GM12878 (cell line): Measurements from ENCODE around the gene FAM3B. TPM values are rescaled to one million over a fixed set of nuclear protein-coding genes. Genes with fewer than 3 reads are reported as not detected.

Source experiments
- ATAC-seq: fragments of 200-7000 bp; cut with Tn5 transposase; 3 replicates; pipeline ENCODE4 v1.9.1; 2020; ENCODE audit warnings: mild to moderate bottlenecking, moderate library complexity
- BruUV-seq: library from RNA; stranded (reverse); fragments of 400-500 nt; replicated peaks from 2 replicates; lab custom pipeline; 2021; lab: Mats Ljungman, UMichigan
- CTCF ChIA-PET: fragments of 300-600 bp; sonication (Branson Sonifier 250); formaldehyde crosslinking; extraction: SDS; loops from one replicate; lab custom pipeline; 2021; ENCODE audit warnings: inconsistent platforms; lab: Yijun Ruan, JAX
- POLR2A ChIA-PET: fragments of 350-600 bp; formaldehyde crosslinking; extraction: SDS; loops from one replicate; lab custom pipeline; 2021; ENCODE audit warnings: inconsistent platforms; lab: Charles Lee
- RAD21 ChIA-PET: fragments of 300-600 bp; sonication (Branson Sonifier 250); formaldehyde crosslinking; loops from one replicate; lab custom pipeline; 2023; ENCODE audit warnings: antibody characterized with exemption; ENCODE audit not compliant: unreplicated experiment; lab: Charles Lee
- SMC1A ChIA-PET: fragments of 300-600 bp; sonication (Branson Sonifier 250); formaldehyde crosslinking; loops from one replicate; lab custom pipeline; 2023; ENCODE audit not compliant: unreplicated experiment, uncharacterized antibody; lab: Charles Lee
- DNase-seq: peaks from one replicate; pipeline ENCODE4 v3.0.0-alpha.2; 2011; ENCODE audit warnings: low read depth, low spot score
- FAIRE-seq: peaks from 3 replicates; lab custom pipeline; 2011; peaks lifted over from hg19 to GRCh38; lab: Jason Lieb, UNC
- H2AFZ ChIP-seq: 2 replicates; pipeline ENCODE4 v1.6.0; 2011; ENCODE audit warnings: low read depth, low read length, control low read depth; ENCODE audit not compliant: control insufficient read depth
- H3K27ac ChIP-seq: 2 replicates; pipeline ENCODE4 v1.5.1; 2011; ENCODE audit warnings: control low read depth; ENCODE audit not compliant: control insufficient read depth, insufficient read depth
- H3K27me3 ChIP-seq, 2 experiments: replicated peaks in 1 of 2; 2 replicates each; pipeline versions ENCODE4 v1.6.0 to v1.6.1; 2011; ENCODE audit warnings: low read length in 1 of 2; ENCODE audit not compliant: control insufficient read depth in 2 of 2, insufficient read depth in 2 of 2
- H3K36me3 ChIP-seq, 2 experiments: 2 replicates each; pipeline ENCODE4 v1.5.1; 2011; ENCODE audit warnings: low read length in 1 of 2; ENCODE audit not compliant: control insufficient read depth in 2 of 2, insufficient read depth in 2 of 2
- H3K4me1 ChIP-seq: 2 replicates; pipeline ENCODE4 v1.6.1; 2011; ENCODE audit warnings: mild to moderate bottlenecking, low read length, moderate library complexity, mixed read lengths; ENCODE audit not compliant: control insufficient read depth, insufficient read depth
- H3K4me2 ChIP-seq: 2 replicates; pipeline ENCODE4 v1.6.0; 2011; ENCODE audit warnings: control low read depth; ENCODE audit not compliant: control insufficient read depth, insufficient read depth
- H3K4me3 ChIP-seq: fragments of 200-600 bp; sonication (generic); 2 replicates; pipeline ENCODE4 v1.5.1; 2016
- H3K79me2 ChIP-seq: 2 replicates; pipeline ENCODE4 v1.6.0; 2011; ENCODE audit warnings: low read length; ENCODE audit not compliant: control insufficient read depth, insufficient read depth
- H3K9ac ChIP-seq: 2 replicates; pipeline ENCODE4 v1.8.0; 2011; ENCODE audit warnings: low read length, control low read depth, mixed read lengths; ENCODE audit not compliant: control insufficient read depth, insufficient read depth
- H3K9me3 ChIP-seq: replicated peaks from 3 replicates; pipeline ENCODE4 v1.5.1; 2011; ENCODE audit warnings: mild to moderate bottlenecking, low read length; ENCODE audit not compliant: control insufficient read depth, insufficient read depth
- H4K20me1 ChIP-seq: 2 replicates; pipeline ENCODE4 v1.6.0; 2011; ENCODE audit not compliant: control insufficient read depth, insufficient read depth
- CEBPB ChIP-seq, 2 experiments: fragments of 150-350 bp in 1 of 2; IDR thresholded peaks; 2 replicates each; pipeline ENCODE4 v1.6.1; 2012 to 2014; ENCODE audit warnings: low read depth in 2 of 2, low read length in 2 of 2, borderline replicate concordance in 1 of 2, inconsistent platforms in 1 of 2
- DPF2 ChIP-seq: fragments of 450-650 bp; IDR thresholded peaks from 2 replicates; pipeline ENCODE4 v1.6.1; 2017; ENCODE audit warnings: mild to moderate bottlenecking
- EZH2 ChIP-seq: IDR thresholded peaks from 2 replicates; pipeline ENCODE4 v1.6.1; 2012; ENCODE audit warnings: low read depth, mild to moderate bottlenecking, control low read depth, inconsistent platforms, low read length, borderline replicate concordance; ENCODE audit not compliant: control insufficient read depth
- IRF4 ChIP-seq: IDR thresholded peaks from 2 replicates; pipeline ENCODE4 v1.6.1; 2011; ENCODE audit warnings: low read depth, low read length
- MEF2A ChIP-seq: IDR thresholded peaks from 2 replicates; pipeline ENCODE4 v1.6.1; 2011; ENCODE audit warnings: low read depth, mild to moderate bottlenecking, low read length, moderate library complexity; ENCODE audit not compliant: insufficient read depth
- NR2C1 ChIP-seq: fragments of 450-650 bp; IDR thresholded peaks from 2 replicates; pipeline ENCODE4 v1.6.1; 2017; ENCODE audit warnings: antibody characterized with exemption, mild to moderate bottlenecking, moderate library complexity
- NRF1 ChIP-seq: conservative IDR thresholded peaks from 2 replicates; pipeline ENCODE4 v1.6.1; 2011; ENCODE audit warnings: mild to moderate bottlenecking, low read depth, low read length, improper control_type of control experiment
- PAX5 ChIP-seq: IDR thresholded peaks from 2 replicates; pipeline ENCODE4 v1.6.1; 2011; ENCODE audit warnings: low read depth, low read length, borderline replicate concordance
- POLR2AphosphoS2 ChIP-seq: IDR thresholded peaks from 2 replicates; pipeline ENCODE4 v1.6.1; 2011; ENCODE audit warnings: low read depth, mild to moderate bottlenecking, low read length, improper control_type of control experiment, moderate library complexity
- RELA ChIP-seq: fragments of 450-650 bp; IDR thresholded peaks from 2 replicates; pipeline ENCODE4 v1.8.0; 2014; ENCODE audit warnings: borderline replicate concordance; ENCODE audit not compliant: partially characterized antibody
- SMC3 ChIP-seq: IDR thresholded peaks from 2 replicates; pipeline ENCODE4 v1.6.1; 2011; ENCODE audit warnings: low read length, improper control_type of control experiment, borderline replicate concordance
- STAT3 ChIP-seq: IDR thresholded peaks from 2 replicates; pipeline ENCODE4 v1.6.1; 2011; ENCODE audit warnings: low read depth, low read length, improper control_type of control experiment
- SUZ12 ChIP-seq: fragments of 200-600 bp; sonication (generic); IDR thresholded peaks from one replicate; pipeline ENCODE4 v1.6.1; 2018; ENCODE audit warnings: antibody characterized with exemption, mild to moderate bottlenecking; ENCODE audit not compliant: unreplicated experiment
- TCF3 ChIP-seq: IDR thresholded peaks from 2 replicates; pipeline ENCODE4 v1.6.1; 2012; ENCODE audit warnings: low read depth, mild to moderate bottlenecking, low read length, borderline replicate concordance; ENCODE audit not compliant: insufficient read depth
- ZNF217 ChIP-seq: fragments of 450-650 bp; IDR thresholded peaks from 2 replicates; pipeline ENCODE4 v1.6.1; 2017; ENCODE audit warnings: antibody characterized with exemption, mild to moderate bottlenecking
- WGBS: methylation state at CpG from one replicate; pipeline ENCODE4 v1.1.6; 2016; ENCODE audit warnings: low lambda C conversion rate; ENCODE audit not compliant: insufficient replicate concordance, insufficient coverage; ENCODE audit errors: missing lambda C conversion rate; 5-methylcytosine and 5-hydroxymethylcytosine counted together
- in situ Hi-C: fragments of 300-500 bp; cut with MboI; formaldehyde crosslinking; loops from 9 replicates; pipeline ENCODE4 v1.14.3; 2018; ENCODE audit warnings: mixed read lengths
- intact Hi-C: fragments of 100-400 bp; cut with micrococcal nuclease; formaldehyde crosslinking; loops from one replicate; pipeline ENCODE4 v1.14.2; 2022; ENCODE audit not compliant: unreplicated experiment
- polyA plus RNA-seq, 11 experiments: library from polyadenylated mRNA; depleted of rRNA in 4 of 11; unstranded in 6 of 11; stranded (reverse) in 5 of 11; fragments of >200 nt; fragmentation: Nextera tagmentation in 4 of 11; fragmentation: Illumina TruSeq in 1 of 11; extraction: Ambion mirVana in 4 of 11; extraction: Trizol in 1 of 11; gene quantifications; 1 replicate in 1 of 11; 2 replicates in 10 of 11; pipeline versions ENCODE4 v1.2.1 to v1.2.3, GENCODE V29; 2011 to 2016; ENCODE audit warnings: inconsistent platforms in 2 of 11, missing spikeins in 2 of 11, low read depth in 1 of 11
- total RNA-seq, 4 experiments: library from RNA; depleted of rRNA in 3 of 4; stranded (reverse); fragments of >200 nt in 3 of 4; fragmentation: Illumina TruSeq in 1 of 4; extraction: Trizol in 1 of 4; gene quantifications; 2 replicates each; pipeline versions ENCODE4 v1.2.1 to v1.2.3, GENCODE V29; 2013 to 2021
- TF ChIP-seq, protein P1 (sequence below): fragments of 150-350 bp; IDR thresholded peaks from 2 replicates; pipeline ENCODE4 v1.6.1; 2014; ENCODE audit warnings: mild to moderate bottlenecking, low read depth, low read length
- TF ChIP-seq, protein P2 (sequence below): IDR thresholded peaks from 2 replicates; pipeline ENCODE4 v1.6.1; 2012; ENCODE audit warnings: low read depth, low read length, improper control_type of control experiment

Gene FAM3B
- total and polyA plus RNA-seq, 10 of the 15 experiments (the other 5 are each of a cell fraction or from before 2014, with no cell fraction given), result 0.12 TPM; not detected in 9

DNA sequence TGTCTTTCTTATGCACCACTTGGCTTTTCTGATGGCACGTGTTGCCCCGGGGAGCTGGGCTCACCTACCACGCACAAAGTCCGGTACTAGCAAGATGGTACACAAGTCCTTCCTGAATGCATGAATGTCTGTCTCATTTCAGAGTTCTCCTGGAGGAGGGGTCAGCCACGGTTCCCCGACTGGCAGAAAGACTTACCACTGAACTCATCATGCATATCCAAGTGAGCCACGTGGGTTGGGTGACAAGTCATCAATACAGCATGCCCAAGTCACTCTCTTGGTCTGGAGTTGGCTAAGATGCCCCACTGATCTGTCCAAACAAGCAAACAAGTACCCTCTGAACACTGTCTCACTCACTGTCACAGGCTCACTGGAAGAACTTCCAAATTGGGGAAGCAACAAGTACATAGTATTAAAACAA, 80.9 kb downstream of the FAM3B start:
- Histone ChIP-seq H3K79me2 (no peaks in the 10 kb centered on the region), H3K9me3 (no peaks in the 10 kb centered on the region), H2AFZ (no peak overlapping the region), H3K27ac (no peak overlapping the region), H3K36me3 (peaks cover 12 to 40% of the 10 kb centered on the region in 2 experiments; a peak in 3 of 4 replicates)
- ChIA-PET RAD21 (no interaction called here), POLR2A (no interaction called here)
- TF ChIP-seq MEF2A, result no peak
- TF ChIP-seq PAX5, result 0 out of 2 replicates have a peak, but pooled peaks have one; percentile 36
- TF ChIP-seq, all 136 proteins: peak for 1
- WGBS, result 15% methylated on average over 7 of the region's 7 CpGs
- ChIA-PET SMC1A (interaction anchor here (1.7 kb wide), 1 partner anchor 27 kb away, joined by 6 read pairs; no protein-coding TSS in a partner anchor), CTCF (interaction anchor here (1.3 kb wide), 1 partner anchor 21 kb away, joined by 4 read pairs; no protein-coding TSS in a partner anchor)
- peak; percentile 58 for ATAC-seq
- in situ Hi-C loops, result no loop called here
- H3K4me2 ChIP-seq, result no peak overlapping the region
- FAIRE-seq, result no peak
- H4K20me1 ChIP-seq, result no peaks in the 10 kb centered on the region
- no peak overlapping the region for H3K4me3 ChIP-seq
- BruUV-seq, result no TSS peak
- H3K9ac ChIP-seq, result no peak overlapping the region
- intact Hi-C loops, result no loop called here
- no peaks in the 10 kb centered on the region for H3K27me3 ChIP-seq
- DNase-seq, result no peak
- no peaks in the 10 kb centered on the region; the same call in 1 of the 2 replicates for H3K4me1 ChIP-seq

- ChIA-PET CTCF (interaction anchor here (1.3 kb wide), 1 partner anchor 20 kb away, joined by 4 read pairs; no protein-coding TSS in a partner anchor), SMC1A (interaction anchor here (1.7 kb wide), 1 partner anchor 28 kb away, joined by 6 read pairs; no protein-coding TSS in a partner anchor), RAD21 (no interaction called here), POLR2A (no interaction called here)
- H3K79me2 ChIP-seq, result no peaks in the 10 kb centered on the region
- FAIRE-seq (no peak), ATAC-seq (no peak), DNase-seq (no peak)
- intact Hi-C loops, result no loop called here
- H3K4me3 ChIP-seq, result no peak overlapping the region
- no peak overlapping the region for H2AFZ ChIP-seq
- peaks cover 13 to 40% of the 10 kb centered on the region in 2 experiments; a peak in 3 of 4 replicates for H3K36me3 ChIP-seq
- H4K20me1 ChIP-seq, result no peaks in the 10 kb centered on the region
- no peak overlapping the region for H3K9ac ChIP-seq
- H3K27me3 ChIP-seq, result no peaks in the 10 kb centered on the region
- 95% methylated on average over 4 of the region's 4 CpGs for WGBS
- H3K9me3 ChIP-seq, result no peaks in the 10 kb centered on the region
- H3K27ac ChIP-seq, result no peak overlapping the region
- H3K4me1 ChIP-seq, result no peaks in the 10 kb centered on the region; the same call in 1 of the 2 replicates
- no peak overlapping the region for H3K4me2 ChIP-seq
- in situ Hi-C loops, result no loop called here
- no peak for TF ChIP-seq NR2C1
- no peak for TF ChIP-seq NRF1
- no peak for TF ChIP-seq RELA
- no peak for TF ChIP-seq CEBPB (IDR thresholded peaks at IDR 0.05; ENCODE audit: borderline replicate concordance in 1 of 2, low read depth in 2 of 2, low read length in 2 of 2)
- TF ChIP-seq POLR2AphosphoS2, result no peak
- TF ChIP-seq, protein P1, sequence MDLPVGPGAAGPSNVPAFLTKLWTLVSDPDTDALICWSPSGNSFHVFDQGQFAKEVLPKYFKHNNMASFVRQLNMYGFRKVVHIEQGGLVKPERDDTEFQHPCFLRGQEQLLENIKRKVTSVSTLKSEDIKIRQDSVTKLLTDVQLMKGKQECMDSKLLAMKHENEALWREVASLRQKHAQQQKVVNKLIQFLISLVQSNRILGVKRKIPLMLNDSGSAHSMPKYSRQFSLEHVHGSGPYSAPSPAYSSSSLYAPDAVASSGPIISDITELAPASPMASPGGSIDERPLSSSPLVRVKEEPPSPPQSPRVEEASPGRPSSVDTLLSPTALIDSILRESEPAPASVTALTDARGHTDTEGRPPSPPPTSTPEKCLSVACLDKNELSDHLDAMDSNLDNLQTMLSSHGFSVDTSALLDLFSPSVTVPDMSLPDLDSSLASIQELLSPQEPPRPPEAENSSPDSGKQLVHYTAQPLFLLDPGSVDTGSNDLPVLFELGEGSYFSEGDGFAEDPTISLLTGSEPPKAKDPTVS, result no peak
- TF ChIP-seq TCF3, result no peak
- TF ChIP-seq DPF2, result no peak
- TF ChIP-seq SMC3, result no peak
- no peak for TF ChIP-seq EZH2
- no peak for TF ChIP-seq IRF4
- no peak for TF ChIP-seq SUZ12
- TF ChIP-seq, protein P2, sequence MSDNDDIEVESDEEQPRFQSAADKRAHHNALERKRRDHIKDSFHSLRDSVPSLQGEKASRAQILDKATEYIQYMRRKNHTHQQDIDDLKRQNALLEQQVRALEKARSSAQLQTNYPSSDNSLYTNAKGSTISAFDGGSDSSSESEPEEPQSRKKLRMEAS, result no peak
- no peak for TF ChIP-seq ZNF217
- TF ChIP-seq STAT3, result no peak
- no TSS peak for BruUV-seq
Measured at GRCh38 chr21:41398251-41398650, 81.7 kb downstream of the FAM3B start.
